Ovary (tissue), 3 donors: Measurements from ENCODE around the gene CRKL.

Source experiments
- CTCF ChIP-seq, 3 donors: fragments of 450-650 bp in 2 of 3; fragments of 200-600 bp in 1 of 3; IDR thresholded peaks; one replicate each; pipeline versions ENCODE4 v1.5.1 to v1.8.0; 2016 to 2022; ENCODE audit warnings: antibody characterized with exemption in 3 of 3, mild to moderate bottlenecking in 1 of 3
- POLR2A ChIP-seq: fragments of 450-650 bp; IDR thresholded peaks from one replicate; pipeline ENCODE4 v1.6.1; 2017; ENCODE audit warnings: antibody characterized with exemption, mild to moderate bottlenecking, moderate library complexity
- donor health status: DM: no; HTN: no; CAD: no.

GRCh38 chr22:20991252-20992055, 74.2 kb downstream of the CRKL start:
- TF ChIP-seq CTCF (IDR thresholded peaks at IDR 0.05) (no peak), POLR2A (no peak)
